ENCODE measurements around the gene GCK.

DNA sequence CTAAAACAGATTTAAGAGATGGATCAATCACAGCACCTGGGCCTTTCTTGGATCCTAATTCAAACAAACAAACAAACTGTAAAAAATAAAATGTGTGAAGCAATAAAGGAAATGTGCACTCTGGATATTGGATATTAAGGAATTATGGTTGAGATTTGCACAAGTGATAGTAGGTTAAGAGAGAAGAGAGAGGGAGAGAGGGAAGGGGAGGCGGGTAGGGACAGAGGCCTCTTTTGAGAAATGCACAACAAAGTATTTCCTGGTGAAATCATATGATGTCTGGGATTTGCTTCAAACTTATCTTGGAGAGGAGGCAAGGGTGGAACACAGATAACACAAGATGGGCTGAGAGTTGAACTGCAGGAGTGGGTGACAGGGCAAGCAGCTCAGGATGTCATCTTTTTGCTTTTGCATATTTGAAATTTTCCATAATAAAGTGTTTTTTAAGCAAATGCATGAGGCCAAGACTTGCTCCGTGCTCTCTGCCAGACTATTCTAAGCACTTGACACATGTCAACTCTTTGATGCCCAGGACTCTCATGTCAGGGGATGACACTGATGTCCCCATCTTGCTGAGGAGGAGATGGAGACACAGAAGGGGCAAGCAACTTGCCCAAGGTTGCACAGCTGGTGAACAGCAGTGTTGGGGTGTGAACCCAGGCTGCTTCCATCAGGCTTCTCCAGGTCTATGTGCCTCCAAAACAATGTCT is 94.2 kb downstream of the GCK start:
- TF ChIP-seq ZFP3 (CRISPR knock-in tag; IDR thresholded peaks at IDR 0.05) (no peak), ZNF565 (CRISPR knock-in tag; conservative IDR thresholded peaks at IDR 0.05; ENCODE audit: low read depth) (no peak), ZFP30 (CRISPR knock-in tag; IDR thresholded peaks at IDR 0.05) (no peak), PATZ1 (CRISPR knock-in tag; IDR thresholded peaks at IDR 0.05; ENCODE audit: borderline replicate concordance) (no peak), ISL1 (CRISPR knock-in tag; IDR thresholded peaks at IDR 0.05) (no peak), OSR1 (CRISPR knock-in tag; IDR thresholded peaks at IDR 0.05) (no peak), PPARA (CRISPR knock-in tag; IDR thresholded peaks at IDR 0.05; ENCODE audit: borderline replicate concordance) (no peak), ZC3H10 (CRISPR knock-in tag; IDR thresholded peaks at IDR 0.05) (no peak), RARB (CRISPR knock-in tag; IDR thresholded peaks at IDR 0.05) (no peak), TCF4 (CRISPR knock-in tag; IDR thresholded peaks at IDR 0.05; ENCODE audit: borderline replicate concordance) (no peak), BACH2 (CRISPR knock-in tag; IDR thresholded peaks at IDR 0.05; ENCODE audit: borderline replicate concordance) (no peak)
- TF ChIP-seq, protein P1, sequence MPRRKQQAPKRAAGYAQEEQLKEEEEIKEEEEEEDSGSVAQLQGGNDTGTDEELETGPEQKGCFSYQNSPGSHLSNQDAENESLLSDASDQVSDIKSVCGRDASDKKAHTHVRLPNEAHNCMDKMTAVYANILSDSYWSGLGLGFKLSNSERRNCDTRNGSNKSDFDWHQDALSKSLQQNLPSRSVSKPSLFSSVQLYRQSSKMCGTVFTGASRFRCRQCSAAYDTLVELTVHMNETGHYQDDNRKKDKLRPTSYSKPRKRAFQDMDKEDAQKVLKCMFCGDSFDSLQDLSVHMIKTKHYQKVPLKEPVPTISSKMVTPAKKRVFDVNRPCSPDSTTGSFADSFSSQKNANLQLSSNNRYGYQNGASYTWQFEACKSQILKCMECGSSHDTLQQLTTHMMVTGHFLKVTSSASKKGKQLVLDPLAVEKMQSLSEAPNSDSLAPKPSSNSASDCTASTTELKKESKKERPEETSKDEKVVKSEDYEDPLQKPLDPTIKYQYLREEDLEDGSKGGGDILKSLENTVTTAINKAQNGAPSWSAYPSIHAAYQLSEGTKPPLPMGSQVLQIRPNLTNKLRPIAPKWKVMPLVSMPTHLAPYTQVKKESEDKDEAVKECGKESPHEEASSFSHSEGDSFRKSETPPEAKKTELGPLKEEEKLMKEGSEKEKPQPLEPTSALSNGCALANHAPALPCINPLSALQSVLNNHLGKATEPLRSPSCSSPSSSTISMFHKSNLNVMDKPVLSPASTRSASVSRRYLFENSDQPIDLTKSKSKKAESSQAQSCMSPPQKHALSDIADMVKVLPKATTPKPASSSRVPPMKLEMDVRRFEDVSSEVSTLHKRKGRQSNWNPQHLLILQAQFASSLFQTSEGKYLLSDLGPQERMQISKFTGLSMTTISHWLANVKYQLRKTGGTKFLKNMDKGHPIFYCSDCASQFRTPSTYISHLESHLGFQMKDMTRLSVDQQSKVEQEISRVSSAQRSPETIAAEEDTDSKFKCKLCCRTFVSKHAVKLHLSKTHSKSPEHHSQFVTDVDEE (CRISPR knock-in tag; IDR thresholded peaks at IDR 0.05), result no peak
